ENCODE results near the gene MACO1. TPM values are rescaled to one million over a fixed set of nuclear protein-coding genes. Genes with fewer than 3 reads are reported as not detected.
A peak's percentile ranks its signal among the peaks of the same experiment; 100 is the strongest.

MACO1 gene
- total RNA-seq, 1 donor from 2014 or later = 31.5 TPM

DNA sequence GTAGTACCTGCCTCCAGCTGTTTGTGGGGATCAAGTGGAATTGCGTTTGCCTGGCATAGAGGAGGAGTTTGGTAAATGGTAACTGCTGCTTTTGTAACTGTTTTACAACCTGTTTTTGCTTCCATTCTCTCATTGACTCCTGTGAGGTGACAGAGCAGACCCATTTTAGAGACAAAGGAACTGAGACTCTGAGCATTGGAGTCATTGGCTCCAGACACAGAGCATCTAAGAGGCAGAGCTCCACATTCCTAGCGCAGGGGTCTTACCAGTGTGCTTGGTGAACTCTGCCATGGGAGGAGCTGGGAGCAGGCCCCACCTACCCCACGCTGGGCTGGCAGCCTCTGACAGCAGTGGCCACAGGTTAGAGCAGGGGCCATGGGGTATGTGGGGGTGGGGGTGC, 115.1 kb downstream of the MACO1 start:
- Mint-ChIP-seq H3K4me1 (ENCODE audit: low read depth) (peaks cover 6% of the 10 kb centered on the region), H3K36me3 (ENCODE audit: insufficient read depth) (no peaks in the 10 kb centered on the region), H3K27me3 (peaks cover 3% of the 10 kb centered on the region), H3K27ac (no peak overlapping the region), H3K9me3 (ENCODE audit: low read depth) (no peaks in the 10 kb centered on the region), H3K4me3 (ENCODE audit: low read depth) (peak overlapping the region; percentile 68)
- TF ChIP-seq, protein P1, sequence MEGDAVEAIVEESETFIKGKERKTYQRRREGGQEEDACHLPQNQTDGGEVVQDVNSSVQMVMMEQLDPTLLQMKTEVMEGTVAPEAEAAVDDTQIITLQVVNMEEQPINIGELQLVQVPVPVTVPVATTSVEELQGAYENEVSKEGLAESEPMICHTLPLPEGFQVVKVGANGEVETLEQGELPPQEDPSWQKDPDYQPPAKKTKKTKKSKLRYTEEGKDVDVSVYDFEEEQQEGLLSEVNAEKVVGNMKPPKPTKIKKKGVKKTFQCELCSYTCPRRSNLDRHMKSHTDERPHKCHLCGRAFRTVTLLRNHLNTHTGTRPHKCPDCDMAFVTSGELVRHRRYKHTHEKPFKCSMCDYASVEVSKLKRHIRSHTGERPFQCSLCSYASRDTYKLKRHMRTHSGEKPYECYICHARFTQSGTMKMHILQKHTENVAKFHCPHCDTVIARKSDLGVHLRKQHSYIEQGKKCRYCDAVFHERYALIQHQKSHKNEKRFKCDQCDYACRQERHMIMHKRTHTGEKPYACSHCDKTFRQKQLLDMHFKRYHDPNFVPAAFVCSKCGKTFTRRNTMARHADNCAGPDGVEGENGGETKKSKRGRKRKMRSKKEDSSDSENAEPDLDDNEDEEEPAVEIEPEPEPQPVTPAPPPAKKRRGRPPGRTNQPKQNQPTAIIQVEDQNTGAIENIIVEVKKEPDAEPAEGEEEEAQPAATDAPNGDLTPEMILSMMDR (IDR thresholded peaks at IDR 0.05; ENCODE audit: unreplicated experiment) = no peak
- no peak for DNase-seq (ENCODE audit: low spot score, unreplicated experiment)

DNA sequence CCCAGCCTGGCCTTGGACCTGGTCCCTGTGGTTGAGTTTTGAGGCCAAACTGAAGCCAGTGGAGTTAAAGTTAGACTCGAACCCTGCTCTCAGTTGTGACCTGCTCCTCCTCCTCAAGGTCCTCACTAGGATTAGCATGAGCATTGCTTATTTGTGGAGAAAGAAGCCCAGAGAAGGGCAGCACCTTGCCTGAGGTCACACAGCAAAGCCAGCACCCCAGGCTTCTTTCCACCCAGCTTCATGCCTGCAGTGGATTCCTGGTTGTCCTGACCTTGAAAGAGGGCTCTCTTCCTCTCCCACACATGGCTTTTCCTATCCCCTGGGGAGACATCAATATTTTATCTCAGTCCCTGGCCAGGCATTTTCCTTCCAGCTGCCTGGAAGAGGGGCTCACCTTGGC, 115.5 kb downstream of the MACO1 start:
- Mint-ChIP-seq H3K27me3 (peaks cover 2% of the 10 kb centered on the region), H3K9me3 (ENCODE audit: low read depth) (no peaks in the 10 kb centered on the region), H3K4me3 (ENCODE audit: low read depth) (no peak overlapping the region), H3K36me3 (ENCODE audit: insufficient read depth) (no peaks in the 10 kb centered on the region), H3K4me1 (ENCODE audit: low read depth) (peaks cover 5% of the 10 kb centered on the region), H3K27ac (no peak overlapping the region)
- DNase-seq (ENCODE audit: low spot score, unreplicated experiment) = no peak
- TF ChIP-seq, protein P1 (IDR thresholded peaks at IDR 0.05; ENCODE audit: unreplicated experiment) = no peak

DNA sequence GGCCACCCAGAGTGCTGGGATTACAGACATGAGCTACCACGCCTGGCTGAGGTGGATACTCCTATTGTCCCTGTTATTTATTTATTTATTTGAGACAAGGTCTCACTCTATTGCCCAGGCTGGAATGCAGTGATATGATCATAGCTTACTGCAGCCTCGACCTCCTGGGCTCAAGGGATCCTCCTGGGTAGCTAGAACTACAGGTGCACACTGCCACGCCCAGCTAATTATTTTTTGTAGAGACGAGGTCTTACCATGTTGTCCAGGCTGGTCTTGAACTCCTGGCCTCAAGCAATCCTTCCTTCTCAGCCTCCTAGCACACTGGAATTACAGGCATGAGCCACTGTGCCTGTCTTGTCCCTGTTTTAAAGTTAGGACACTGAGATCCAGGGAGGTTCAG, 117.9 kb downstream of the MACO1 start:
- H3K4me3 Mint-ChIP-seq (ENCODE audit: low read depth) = no peak overlapping the region
- H3K9me3 Mint-ChIP-seq (ENCODE audit: low read depth) = no peaks in the 10 kb centered on the region
- no peak for DNase-seq (ENCODE audit: low spot score, unreplicated experiment)
- no peaks in the 10 kb centered on the region for H3K36me3 Mint-ChIP-seq (ENCODE audit: insufficient read depth)
- H3K4me1 Mint-ChIP-seq (ENCODE audit: low read depth) = peaks cover 4% of the 10 kb centered on the region
- H3K27ac Mint-ChIP-seq = no peak overlapping the region
- no peaks in the 10 kb centered on the region for H3K27me3 Mint-ChIP-seq
- TF ChIP-seq, protein P1 (IDR thresholded peaks at IDR 0.05; ENCODE audit: unreplicated experiment) = no peak

- no peaks in the 10 kb centered on the region for H3K27me3 Mint-ChIP-seq
- no peak for DNase-seq (ENCODE audit: low spot score, unreplicated experiment)
- TF ChIP-seq, protein P1 (IDR thresholded peaks at IDR 0.05; ENCODE audit: unreplicated experiment) = no peak
- no peaks in the 10 kb centered on the region for H3K36me3 Mint-ChIP-seq (ENCODE audit: insufficient read depth)
- no peak overlapping the region for H3K4me3 Mint-ChIP-seq (ENCODE audit: low read depth)
- H3K4me1 Mint-ChIP-seq (ENCODE audit: low read depth) = peaks cover 2% of the 10 kb centered on the region
- peak overlapping the region; percentile 70 for H3K27ac Mint-ChIP-seq
- no peaks in the 10 kb centered on the region for H3K9me3 Mint-ChIP-seq (ENCODE audit: low read depth)
These were observed 118.8 kb downstream of the MACO1 start for GRCh38 chr1:25549273-25550154.

Other genes starting within 250 kb of the MACO1 start
- gene SYF2, start 198.4 kb upstream of the MACO1 start, total RNA-seq = 40.3 and 43.5 TPM in 2 replicates
- 124 and 127 TPM in 2 replicates for gene RSRP1, start 183.4 kb upstream of the MACO1 start, total RNA-seq
- not detected in 2 replicates for gene RHD, start 158.4 kb upstream of the MACO1 start, total RNA-seq
- gene TMEM50A, start 92.6 kb upstream of the MACO1 start, total RNA-seq = 72.5 and 73.2 TPM in 2 replicates
- not detected in 2 replicates for gene RHCE, start 10.1 kb upstream of the MACO1 start, total RNA-seq
- gene LDLRAP1, start 112.7 kb downstream of the MACO1 start, total RNA-seq = 12.7 and 13.3 TPM in 2 replicates
- gene MAN1C1, start 185.9 kb downstream of the MACO1 start, total RNA-seq = 4.8 and 5.1 TPM in 2 replicates

Data from progenitor cell of endocrine pancreas (in vitro differentiated cells).